Endodermal cell (in vitro differentiated cells): ENCODE data around the gene CCDC92. TPM values are rescaled to one million over a fixed set of nuclear protein-coding genes. Genes with fewer than 3 reads are reported as not detected.
"Not testable (repeated sequence)": the region's sequence is repeated elsewhere in the genome, so short reads cannot be mapped to it uniquely, and the experiment has no call there.

Source experiments
- DNase-seq: peaks from one replicate; pipeline ENCODE4 v3.0.0-alpha.2; 2017
- H3K27ac ChIP-seq: 2 replicates; pipeline ENCODE4 v1.5.1; 2013; ENCODE audit warnings: mild to moderate bottlenecking, low read depth, low read length, moderate library complexity
- H3K27me3 ChIP-seq: 2 replicates; pipeline ENCODE4 v1.6.1; 2013; ENCODE audit warnings: mild to moderate bottlenecking, low read length, moderate library complexity; ENCODE audit not compliant: insufficient read depth, control insufficient read depth, poor library complexity, severe bottlenecking
- H3K36me3 ChIP-seq: 2 replicates; pipeline ENCODE4 v1.7.0; 2013; ENCODE audit warnings: mild to moderate bottlenecking, low read length, moderate library complexity; ENCODE audit not compliant: control insufficient read depth, insufficient read depth
- H3K4me1 ChIP-seq: one replicate; pipeline ENCODE4 v1.7.0; 2013; ENCODE audit warnings: low read length; ENCODE audit not compliant: control insufficient read depth, insufficient read depth
- H3K4me3 ChIP-seq: 2 replicates; pipeline ENCODE4 v1.5.1; 2013; ENCODE audit warnings: mild to moderate bottlenecking, low read length, moderate library complexity
- H3K9ac ChIP-seq: 2 replicates; pipeline ENCODE4 v1.6.1; 2013; ENCODE audit warnings: mild to moderate bottlenecking, low read length, moderate library complexity; ENCODE audit not compliant: poor library complexity, severe bottlenecking; ENCODE audit errors: extremely low read depth
- H3K9me3 ChIP-seq: 2 replicates; pipeline ENCODE4 v1.6.1; 2013; ENCODE audit warnings: mild to moderate bottlenecking, low read length, moderate library complexity; ENCODE audit not compliant: control insufficient read depth
- H3K27ac Mint-ChIP-seq: 2 replicates; pipeline ENCODE4 v1.8.0; 2020; ENCODE audit warnings: mixed read lengths
- H3K27me3 Mint-ChIP-seq: 2 replicates; pipeline ENCODE4 v1.8.0; 2021; ENCODE audit warnings: mild to moderate bottlenecking, mixed read lengths; ENCODE audit not compliant: insufficient read depth
- H3K36me3 Mint-ChIP-seq: 2 replicates; pipeline ENCODE4 v1.8.0; 2020; ENCODE audit warnings: low read depth, mixed read lengths
- H3K4me1 Mint-ChIP-seq: 2 replicates; pipeline ENCODE4 v1.8.0; 2020; ENCODE audit warnings: mixed read lengths
- H3K4me3 Mint-ChIP-seq: 2 replicates; pipeline ENCODE4 v1.8.0; 2020; ENCODE audit warnings: mild to moderate bottlenecking, moderate library complexity, mixed read lengths
- H3K9me3 Mint-ChIP-seq: 2 replicates; pipeline ENCODE4 v1.8.0; 2020; ENCODE audit warnings: mild to moderate bottlenecking, mixed read lengths
- WGBS, 2 experiments: methylation state at CpG; one replicate each; pipeline versions ENCODE4 v1.1.5 to v1.1.7; 2013; ENCODE audit warnings: missing lambda C conversion rate in 2 of 2, mixed read lengths in 1 of 2; ENCODE audit not compliant: insufficient coverage in 1 of 2, insufficient read length in 1 of 2; 5-methylcytosine and 5-hydroxymethylcytosine counted together
- total RNA-seq, 2 donors: library from RNA; stranded (reverse); fragmentation: NEBNext Ultra II Directional in 1 of 2; extraction: Animal tissue kit (Norgen Biotek cat#: 25700) in 1 of 2; gene quantifications; 2 replicates in 1 of 2; 3 replicates in 1 of 2; pipeline ENCODE4 v1.2.1, GENCODE V29; 2021
- TF ChIP-seq, protein P1 (sequence below): fragments of 200-600 bp; sonication (generic); conservative IDR thresholded peaks from 2 replicates; pipeline ENCODE4 v1.5.0; 2021; ENCODE audit warnings: antibody characterized with exemption, mild to moderate bottlenecking

CCDC92 gene
- total RNA-seq, 2 donors from 2014 or later, result 37.9 to 45.1 TPM

DNA sequence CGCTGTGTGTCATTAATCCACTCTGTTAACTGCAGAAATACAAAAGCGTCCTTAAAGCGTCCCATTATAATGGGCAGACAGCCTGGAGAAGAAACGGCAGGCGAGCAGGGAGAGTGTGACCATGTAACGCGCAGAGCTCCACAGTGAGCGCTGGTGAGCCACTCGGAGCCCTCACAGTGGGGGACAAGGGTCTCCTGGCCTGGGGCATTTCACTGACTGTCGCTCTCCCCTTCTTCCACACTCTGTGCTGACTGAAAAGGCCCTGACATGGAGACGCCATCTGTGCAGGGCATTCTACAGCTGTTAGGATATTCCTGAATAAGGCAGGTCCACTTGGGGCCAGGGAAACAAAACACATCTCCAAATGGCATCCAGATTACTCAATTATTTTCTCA lies 24.2 kb downstream of the CCDC92 start:
- H3K4me3 ChIP-seq, result peak overlapping the region; percentile 57
- DNase-seq, result no peak
- TF ChIP-seq, protein P1, sequence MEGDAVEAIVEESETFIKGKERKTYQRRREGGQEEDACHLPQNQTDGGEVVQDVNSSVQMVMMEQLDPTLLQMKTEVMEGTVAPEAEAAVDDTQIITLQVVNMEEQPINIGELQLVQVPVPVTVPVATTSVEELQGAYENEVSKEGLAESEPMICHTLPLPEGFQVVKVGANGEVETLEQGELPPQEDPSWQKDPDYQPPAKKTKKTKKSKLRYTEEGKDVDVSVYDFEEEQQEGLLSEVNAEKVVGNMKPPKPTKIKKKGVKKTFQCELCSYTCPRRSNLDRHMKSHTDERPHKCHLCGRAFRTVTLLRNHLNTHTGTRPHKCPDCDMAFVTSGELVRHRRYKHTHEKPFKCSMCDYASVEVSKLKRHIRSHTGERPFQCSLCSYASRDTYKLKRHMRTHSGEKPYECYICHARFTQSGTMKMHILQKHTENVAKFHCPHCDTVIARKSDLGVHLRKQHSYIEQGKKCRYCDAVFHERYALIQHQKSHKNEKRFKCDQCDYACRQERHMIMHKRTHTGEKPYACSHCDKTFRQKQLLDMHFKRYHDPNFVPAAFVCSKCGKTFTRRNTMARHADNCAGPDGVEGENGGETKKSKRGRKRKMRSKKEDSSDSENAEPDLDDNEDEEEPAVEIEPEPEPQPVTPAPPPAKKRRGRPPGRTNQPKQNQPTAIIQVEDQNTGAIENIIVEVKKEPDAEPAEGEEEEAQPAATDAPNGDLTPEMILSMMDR, result no peak
- peak overlapping the region; percentile 83 for H3K27ac ChIP-seq
- H3K9me3 ChIP-seq, result peaks cover 35% of the 10 kb centered on the region
- H3K36me3 ChIP-seq, result peaks cover 24% of the 10 kb centered on the region
- H3K4me3 Mint-ChIP-seq, result no peak overlapping the region
- H3K27me3 ChIP-seq, result no peaks in the 10 kb centered on the region
- 76 to 89% methylated on average over 7 to 11 of the region's 11 CpGs for WGBS, 2 experiments
- no peak overlapping the region for H3K9ac ChIP-seq
- H3K27me3 Mint-ChIP-seq, result peaks cover 16% of the 10 kb centered on the region
- H3K27ac Mint-ChIP-seq, result no peak overlapping the region
- peaks cover 50% of the 10 kb centered on the region for H3K36me3 Mint-ChIP-seq
- H3K4me1 Mint-ChIP-seq, result peaks cover 12% of the 10 kb centered on the region
- peaks cover 12% of the 10 kb centered on the region for H3K4me1 ChIP-seq
- H3K9me3 Mint-ChIP-seq, result peaks cover 15% of the 10 kb centered on the region

DNA sequence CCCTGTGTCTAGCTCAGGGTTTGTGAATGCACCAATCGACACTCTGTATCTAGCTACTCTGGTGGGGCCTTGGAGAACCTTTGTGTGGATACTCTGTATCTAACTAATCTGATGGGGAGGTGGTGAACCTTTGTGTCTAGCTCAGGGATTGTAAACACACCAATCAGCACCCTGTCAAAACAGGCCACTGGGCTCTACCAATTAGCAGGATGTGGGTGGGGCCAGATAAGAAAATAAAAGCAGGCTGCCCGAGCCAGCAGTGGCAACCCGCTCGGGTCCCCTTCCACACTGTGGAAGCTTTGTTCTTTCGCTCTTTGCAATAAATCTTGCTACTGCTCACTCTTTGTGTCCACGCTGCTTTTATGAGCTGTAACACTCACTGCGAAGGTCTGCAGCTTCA lies 25.1 kb downstream of the CCDC92 start:
- Histone ChIP-seq H3K4me1 (peaks cover 12% of the 10 kb centered on the region), H3K9me3 (peaks cover 40% of the 10 kb centered on the region), H3K36me3 (peaks cover 29% of the 10 kb centered on the region)
- H3K9ac ChIP-seq, DNase-seq, H3K27ac ChIP-seq, H3K27me3 ChIP-seq, H3K27ac Mint-ChIP-seq, H3K4me3 Mint-ChIP-seq, H3K4me3 ChIP-seq: not testable (repeated sequence)
- 98 to 100% methylated on average over 2 to 6 of the region's 7 CpGs for WGBS, 2 experiments
- Mint-ChIP-seq H3K4me1 (peaks cover 12% of the 10 kb centered on the region), H3K9me3 (peaks cover 19% of the 10 kb centered on the region), H3K27me3 (peaks cover 11% of the 10 kb centered on the region), H3K36me3 (peaks cover 55% of the 10 kb centered on the region)

DNA sequence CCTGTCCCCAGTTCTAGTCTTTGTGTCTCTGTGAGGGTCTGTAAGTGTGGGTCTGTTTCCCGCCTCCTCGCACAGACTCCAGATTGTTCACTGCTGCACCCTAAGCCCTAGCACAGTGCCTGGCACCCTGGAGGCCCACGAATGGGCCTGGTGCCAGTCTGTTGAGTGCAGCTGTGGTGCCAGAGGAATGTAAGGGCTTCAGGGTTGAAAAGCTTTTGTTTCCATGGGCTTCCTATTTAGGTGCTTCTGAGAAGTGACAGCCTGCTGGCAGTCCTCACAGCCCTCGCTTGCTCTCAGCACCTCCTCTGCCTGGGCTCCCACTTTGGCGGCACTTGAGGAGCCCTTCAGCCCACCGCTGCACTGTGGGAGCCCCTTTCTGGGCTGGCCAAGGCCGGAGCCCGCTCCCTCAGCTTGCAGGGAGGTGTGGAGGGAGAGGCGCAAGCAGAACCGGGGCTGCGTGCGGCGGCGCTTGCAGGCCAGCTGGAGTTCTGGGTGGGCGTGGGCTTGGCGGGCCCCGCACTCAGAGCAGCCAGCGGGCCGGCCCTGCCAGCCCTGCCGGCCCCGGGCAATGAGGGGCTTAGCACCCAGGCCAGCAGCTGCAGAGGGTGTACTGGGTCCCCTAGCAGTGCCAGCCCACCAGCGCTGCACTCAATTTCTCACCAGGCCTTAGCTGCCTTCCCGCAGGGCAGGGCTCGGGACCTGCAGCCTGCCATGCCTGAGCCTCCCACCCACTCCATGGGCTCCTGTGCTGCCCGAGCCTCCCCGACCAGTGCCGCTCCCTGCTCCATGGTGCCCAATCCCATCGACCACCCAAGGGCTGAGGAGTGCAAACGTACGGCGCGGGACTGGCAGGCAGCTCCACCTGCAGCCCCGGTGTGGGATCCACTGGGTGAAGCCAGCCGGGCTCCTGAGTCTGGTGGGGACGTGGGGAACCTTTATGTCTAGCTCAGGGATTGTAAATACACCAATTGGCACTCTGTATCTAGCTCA lies 25.8 kb downstream of the CCDC92 start:
- Histone ChIP-seq H3K9me3 (peaks cover 47% of the 10 kb centered on the region), H3K36me3 (peaks cover 37% of the 10 kb centered on the region)
- not testable (repeated sequence) for H3K4me1 Mint-ChIP-seq, H3K4me1 ChIP-seq, H3K4me3 Mint-ChIP-seq, H3K27ac ChIP-seq, H3K4me3 ChIP-seq, H3K27ac Mint-ChIP-seq, H3K9ac ChIP-seq, H3K27me3 ChIP-seq
- peak; percentile 22 for DNase-seq
- peaks cover 24% of the 10 kb centered on the region for H3K9me3 Mint-ChIP-seq
- H3K27me3 Mint-ChIP-seq, result peaks cover 10% of the 10 kb centered on the region
- peaks cover 63% of the 10 kb centered on the region for H3K36me3 Mint-ChIP-seq
- 97 to 100% methylated on average over 10 to 33 of the region's 35 CpGs for WGBS, 2 experiments

DNA sequence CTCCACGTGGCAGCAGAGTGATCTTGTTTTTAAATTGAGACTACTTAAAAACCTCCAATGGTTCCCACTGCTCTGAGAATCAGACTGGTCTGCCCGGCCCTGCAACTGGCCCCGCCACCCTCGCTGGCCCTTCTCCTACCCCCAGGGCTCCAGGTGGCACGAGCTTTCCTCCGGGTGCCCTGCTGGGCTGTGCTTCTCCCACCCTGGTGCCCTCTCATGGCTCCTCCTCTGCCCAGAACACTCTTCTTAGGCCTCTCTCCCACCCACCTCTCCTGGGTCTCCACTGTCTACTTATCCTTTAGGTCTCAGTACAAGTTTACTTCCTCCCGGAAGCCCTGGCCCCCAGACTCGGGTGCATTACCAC lies 26.5 kb downstream of the CCDC92 start:
- 93 to 97% methylated on average over 8 of the region's 8 CpGs for WGBS, 2 experiments
- no peaks in the 10 kb centered on the region for H3K27me3 ChIP-seq

More for the DNA sequence above, 26.5 kb downstream of the CCDC92 start:
- peaks cover 43% of the 10 kb centered on the region for H3K36me3 ChIP-seq
- H3K9ac ChIP-seq, result no peak overlapping the region
- Mint-ChIP-seq H3K27ac (no peak overlapping the region), H3K27me3 (peaks cover 10% of the 10 kb centered on the region), H3K4me3 (no peak overlapping the region), H3K9me3 (peaks cover 24% of the 10 kb centered on the region), H3K36me3 (peaks cover 69% of the 10 kb centered on the region), H3K4me1 (peaks cover 1% of the 10 kb centered on the region)
- TF ChIP-seq, protein P1, result no peak
- H3K4me3 ChIP-seq, result no peak overlapping the region
- H3K27ac ChIP-seq, result no peak overlapping the region
- H3K9me3 ChIP-seq, result peaks cover 52% of the 10 kb centered on the region
- no peaks in the 10 kb centered on the region for H3K4me1 ChIP-seq
- peak; percentile 28 for DNase-seq
